HCT116 (cell line): ENCODE results near the gene STK11. TPM values are rescaled to one million over a fixed set of nuclear protein-coding genes. Genes with fewer than 3 reads are reported as not detected.
A peak's percentile ranks its signal among the peaks of the same experiment; 100 is the strongest.

Experiments
- ATAC-seq: fragments of 200-7000 bp; cut with Tn5 transposase; 2 replicates; pipeline ENCODE4 v1.9.1; 2020; ENCODE audit warnings: mild to moderate bottlenecking, moderate library complexity
- BruUV-seq: library from RNA; stranded (reverse); fragments of 400-500 nt; replicated peaks from 2 replicates; lab custom pipeline; 2021; lab: Mats Ljungman, UMichigan
- CTCF ChIA-PET: fragments of 300-600 bp; sonication (Branson Sonifier 250); formaldehyde crosslinking; loops from one replicate; lab custom pipeline; 2021; ENCODE audit warnings: antibody characterized with exemption; lab: Charles Lee
- POLR2A ChIA-PET: fragments of 300-600, 350-600 bp; sonication (Branson Sonifier 250); formaldehyde crosslinking; loops from one replicate; lab custom pipeline; 2021; ENCODE audit warnings: antibody characterized with exemption; lab: Charles Lee
- RAD21 ChIA-PET, 2 experiments: fragments of 300-600 bp; sonication (Branson Sonifier 250); formaldehyde crosslinking; loops; one replicate each; lab custom pipeline; 2023; ENCODE audit warnings: low total read pairs in 2 of 2; ENCODE audit not compliant: uncharacterized antibody in 2 of 2, unreplicated experiment in 2 of 2, low non-redundant PET in 1 of 2; lab: Charles Lee
- DNase-seq: peaks from one replicate; pipeline ENCODE4 v3.0.0-alpha.2; 2010; ENCODE audit warnings: low read depth, low spot score
- H2AFZ ChIP-seq: fragments of 200-600 bp; shearing (Covaris generic), sonication (generic); 2 replicates; pipeline ENCODE4 v1.6.1; 2017; ENCODE audit warnings: low read depth, mixed run types, mixed read lengths, antibody characterized with exemption, low read length; ENCODE audit not compliant: poor library complexity, severe bottlenecking
- H3K27ac ChIP-seq: 2 replicates; pipeline ENCODE4 v1.5.1; 2012; ENCODE audit warnings: low read depth, low read length
- H3K27me3 ChIP-seq: fragments of 200-600 bp; sonication (generic); 2 replicates; pipeline ENCODE4 v1.6.1; 2016; ENCODE audit warnings: mixed run types, low read length, mixed read lengths; ENCODE audit not compliant: insufficient read depth
- H3K36me3 ChIP-seq, 2 experiments: fragments of 200-500 bp in 1 of 2; fragments of 200-600 bp in 1 of 2; sonication (Bioruptor generic) in 1 of 2; sonication (generic) in 1 of 2; 2 replicates each; pipeline versions ENCODE4 v1.5.1 to v1.6.1; 2014 to 2016; ENCODE audit warnings: low read length in 2 of 2, inconsistent platforms in 1 of 2, mixed read lengths in 1 of 2, mixed run types in 1 of 2; ENCODE audit not compliant: insufficient read depth in 2 of 2, control insufficient read depth in 1 of 2
- H3K4me1 ChIP-seq, 2 experiments: fragments of 200-600 bp in 1 of 2; sonication (generic) in 1 of 2; 2 replicates each; pipeline versions ENCODE4 v1.5.1 to v1.6.1; 2012 to 2017; ENCODE audit warnings: low read length in 2 of 2, inconsistent platforms in 1 of 2, mild to moderate bottlenecking in 1 of 2, mixed read lengths in 1 of 2, mixed run types in 1 of 2, moderate library complexity in 1 of 2; ENCODE audit not compliant: insufficient read depth in 2 of 2, control insufficient read depth in 1 of 2
- H3K4me2 ChIP-seq: fragments of 200-600 bp; sonication (generic); 2 replicates; pipeline ENCODE4 v1.6.1; 2017; ENCODE audit warnings: mixed run types, low read length, mixed read lengths
- H3K4me3 ChIP-seq, 2 experiments: fragments of 200-600 bp in 1 of 2; sonication (generic) in 1 of 2; replicated peaks in 1 of 2; 2 replicates each; pipeline ENCODE4 v1.5.1; 2011 to 2016; ENCODE audit warnings: low read length in 2 of 2, control low read depth in 1 of 2, low read depth in 1 of 2, mild to moderate bottlenecking in 1 of 2, mixed read lengths in 1 of 2, mixed run types in 1 of 2
- H3K79me2 ChIP-seq: fragments of 200-600 bp; sonication (generic); 2 replicates; pipeline ENCODE4 v1.6.1; 2017; ENCODE audit warnings: mild to moderate bottlenecking, mixed run types, low read length, moderate library complexity, mixed read lengths; ENCODE audit not compliant: insufficient read depth
- H3K9ac ChIP-seq: fragments of 200-600 bp; sonication (generic); 2 replicates; pipeline ENCODE4 v1.6.1; 2016; ENCODE audit warnings: low read length, mixed read lengths
- H3K9me2 ChIP-seq: fragments of 200-600 bp; sonication (generic), shearing (Covaris generic); 2 replicates; pipeline ENCODE4 v1.6.1; 2017; ENCODE audit warnings: mixed run types, mild to moderate bottlenecking, moderate library complexity; ENCODE audit not compliant: insufficient read depth
- H3K9me3 ChIP-seq, 2 experiments: fragments of 200-500 bp in 1 of 2; fragments of 200-600 bp in 1 of 2; sonication (Bioruptor generic) in 1 of 2; sonication (generic) in 1 of 2; 2 replicates each; pipeline ENCODE4 v1.6.1; 2014 to 2017; ENCODE audit warnings: low read length in 2 of 2, mixed read lengths in 2 of 2, inconsistent platforms in 1 of 2, low read depth in 1 of 2, mild to moderate bottlenecking in 1 of 2, mixed run types in 1 of 2, moderate library complexity in 1 of 2; ENCODE audit not compliant: control insufficient read depth in 1 of 2, insufficient read depth in 1 of 2
- H4K20me1 ChIP-seq: fragments of 200-600 bp; sonication (generic), shearing (Covaris generic); 2 replicates; pipeline ENCODE4 v1.6.1; 2017; ENCODE audit warnings: mixed run types, mild to moderate bottlenecking, moderate library complexity; ENCODE audit not compliant: insufficient read depth
- CBX3 ChIP-seq: IDR thresholded peaks from 2 replicates; pipeline ENCODE4 v1.6.1; 2012; ENCODE audit warnings: low read depth
- EGR1 ChIP-seq: IDR thresholded peaks from 2 replicates; pipeline ENCODE4 v1.6.1; 2012; ENCODE audit warnings: low read depth
- ELF1 ChIP-seq: IDR thresholded peaks from 2 replicates; pipeline ENCODE4 v1.6.1; 2012; ENCODE audit warnings: low read depth, borderline replicate concordance
- EZH2phosphoT487 ChIP-seq: fragments of 200-600 bp; IDR thresholded peaks from 2 replicates; pipeline ENCODE4 v1.6.1; 2018; ENCODE audit warnings: antibody characterized with exemption, borderline replicate concordance
- FOSL1 ChIP-seq: IDR thresholded peaks from 2 replicates; pipeline ENCODE4 v1.6.1; 2012; ENCODE audit warnings: low read depth
- TCF7L2 ChIP-seq: IDR thresholded peaks from 2 replicates; pipeline ENCODE4 v1.7.0; 2011; ENCODE audit warnings: borderline replicate concordance, inconsistent platforms; ENCODE audit not compliant: insufficient read depth, insufficient read length; ENCODE audit errors: extremely low read depth
- YY1 ChIP-seq: IDR thresholded peaks from 2 replicates; pipeline ENCODE4 v1.6.1; 2011; ENCODE audit warnings: low read length, low read depth, moderate library complexity, mild to moderate bottlenecking; ENCODE audit not compliant: insufficient replicate concordance; ENCODE audit errors: extremely low read depth
- ZFX ChIP-seq: fragments of 450-650 bp; IDR thresholded peaks from 2 replicates; pipeline ENCODE4 v1.6.1; 2017
- intact Hi-C: fragments of 100-400 bp; cut with micrococcal nuclease; formaldehyde crosslinking; loops from 2 replicates; pipeline ENCODE4 v1.10.0; 2022
- total RNA-seq: library from RNA; stranded (reverse); gene quantifications from one replicate; pipeline ENCODE4 v1.2.1, GENCODE V29; 2021; ENCODE audit not compliant: unreplicated experiment
- TF ChIP-seq, protein P1 (sequence below): IDR thresholded peaks from 2 replicates; pipeline ENCODE4 v1.6.1; 2011; ENCODE audit warnings: mild to moderate bottlenecking, low read length, moderate library complexity; ENCODE audit not compliant: insufficient replicate concordance; ENCODE audit errors: extremely low read depth
- TF ChIP-seq, protein P2 (sequence below): IDR thresholded peaks from 2 replicates; pipeline ENCODE4 v1.6.1; 2012; ENCODE audit warnings: low read depth
- TF ChIP-seq, protein P3 (sequence below), 3 experiments: fragments of 200-600 bp in 1 of 3; sonication (generic) in 1 of 3; IDR thresholded peaks in 2 of 3; conservative IDR thresholded peaks in 1 of 3; 2 replicates each; pipeline ENCODE4 v1.5.1; 2012 to 2017; ENCODE audit warnings: low read depth in 2 of 3, low read length in 2 of 3, antibody characterized with exemption in 1 of 3, borderline replicate concordance in 1 of 3, control low read depth in 1 of 3, mild to moderate bottlenecking in 1 of 3, mixed read lengths in 1 of 3, mixed run types in 1 of 3, moderate library complexity in 1 of 3; ENCODE audit not compliant: insufficient read depth in 1 of 3

Gene STK11
- total RNA-seq, 1 experiment from 2014 or later = 86.9 TPM

DNA sequence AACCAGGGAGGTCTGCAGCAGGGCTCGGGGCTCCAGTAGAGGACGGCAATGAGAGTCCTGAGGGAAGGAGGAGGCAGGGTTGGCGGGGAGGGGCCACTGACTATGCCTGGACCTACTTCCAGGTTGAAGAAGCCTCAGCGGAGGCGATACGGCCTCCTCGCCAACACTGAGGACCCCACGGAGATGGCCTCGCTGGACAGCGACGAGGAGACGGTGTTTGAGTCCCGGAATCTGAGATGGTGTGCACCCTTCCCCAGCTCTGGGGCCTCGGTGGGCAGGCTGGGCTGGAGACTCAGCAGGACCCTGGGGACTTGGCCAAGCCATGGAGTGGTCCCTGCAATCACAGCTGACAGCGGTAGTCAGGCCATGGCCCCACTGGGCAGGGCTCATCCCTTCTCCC, 71.5 kb downstream of the STK11 start:
- H3K79me2 ChIP-seq = peaks cover 46% of the 10 kb centered on the region
- no peaks in the 10 kb centered on the region for H3K9me3 ChIP-seq
- H4K20me1 ChIP-seq = no peaks in the 10 kb centered on the region
- peak overlapping the region; percentile 99 for H3K4me2 ChIP-seq
- TF ChIP-seq ZFX (no peak), YY1 (no peak), TCF7L2 (no peak), ELF1 (no peak), EGR1 (no peak), CBX3 (no peak), FOSL1 (no peak), EZH2phosphoT487 (no peak)
- TF ChIP-seq, protein P1, sequence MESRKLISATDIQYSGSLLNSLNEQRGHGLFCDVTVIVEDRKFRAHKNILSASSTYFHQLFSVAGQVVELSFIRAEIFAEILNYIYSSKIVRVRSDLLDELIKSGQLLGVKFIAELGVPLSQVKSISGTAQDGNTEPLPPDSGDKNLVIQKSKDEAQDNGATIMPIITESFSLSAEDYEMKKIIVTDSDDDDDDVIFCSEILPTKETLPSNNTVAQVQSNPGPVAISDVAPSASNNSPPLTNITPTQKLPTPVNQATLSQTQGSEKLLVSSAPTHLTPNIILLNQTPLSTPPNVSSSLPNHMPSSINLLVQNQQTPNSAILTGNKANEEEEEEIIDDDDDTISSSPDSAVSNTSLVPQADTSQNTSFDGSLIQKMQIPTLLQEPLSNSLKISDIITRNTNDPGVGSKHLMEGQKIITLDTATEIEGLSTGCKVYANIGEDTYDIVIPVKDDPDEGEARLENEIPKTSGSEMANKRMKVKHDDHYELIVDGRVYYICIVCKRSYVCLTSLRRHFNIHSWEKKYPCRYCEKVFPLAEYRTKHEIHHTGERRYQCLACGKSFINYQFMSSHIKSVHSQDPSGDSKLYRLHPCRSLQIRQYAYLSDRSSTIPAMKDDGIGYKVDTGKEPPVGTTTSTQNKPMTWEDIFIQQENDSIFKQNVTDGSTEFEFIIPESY = no peak
- TF ChIP-seq, protein P2, sequence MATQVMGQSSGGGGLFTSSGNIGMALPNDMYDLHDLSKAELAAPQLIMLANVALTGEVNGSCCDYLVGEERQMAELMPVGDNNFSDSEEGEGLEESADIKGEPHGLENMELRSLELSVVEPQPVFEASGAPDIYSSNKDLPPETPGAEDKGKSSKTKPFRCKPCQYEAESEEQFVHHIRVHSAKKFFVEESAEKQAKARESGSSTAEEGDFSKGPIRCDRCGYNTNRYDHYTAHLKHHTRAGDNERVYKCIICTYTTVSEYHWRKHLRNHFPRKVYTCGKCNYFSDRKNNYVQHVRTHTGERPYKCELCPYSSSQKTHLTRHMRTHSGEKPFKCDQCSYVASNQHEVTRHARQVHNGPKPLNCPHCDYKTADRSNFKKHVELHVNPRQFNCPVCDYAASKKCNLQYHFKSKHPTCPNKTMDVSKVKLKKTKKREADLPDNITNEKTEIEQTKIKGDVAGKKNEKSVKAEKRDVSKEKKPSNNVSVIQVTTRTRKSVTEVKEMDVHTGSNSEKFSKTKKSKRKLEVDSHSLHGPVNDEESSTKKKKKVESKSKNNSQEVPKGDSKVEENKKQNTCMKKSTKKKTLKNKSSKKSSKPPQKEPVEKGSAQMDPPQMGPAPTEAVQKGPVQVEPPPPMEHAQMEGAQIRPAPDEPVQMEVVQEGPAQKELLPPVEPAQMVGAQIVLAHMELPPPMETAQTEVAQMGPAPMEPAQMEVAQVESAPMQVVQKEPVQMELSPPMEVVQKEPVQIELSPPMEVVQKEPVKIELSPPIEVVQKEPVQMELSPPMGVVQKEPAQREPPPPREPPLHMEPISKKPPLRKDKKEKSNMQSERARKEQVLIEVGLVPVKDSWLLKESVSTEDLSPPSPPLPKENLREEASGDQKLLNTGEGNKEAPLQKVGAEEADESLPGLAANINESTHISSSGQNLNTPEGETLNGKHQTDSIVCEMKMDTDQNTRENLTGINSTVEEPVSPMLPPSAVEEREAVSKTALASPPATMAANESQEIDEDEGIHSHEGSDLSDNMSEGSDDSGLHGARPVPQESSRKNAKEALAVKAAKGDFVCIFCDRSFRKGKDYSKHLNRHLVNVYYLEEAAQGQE = no peak
- TF ChIP-seq, protein P3, sequence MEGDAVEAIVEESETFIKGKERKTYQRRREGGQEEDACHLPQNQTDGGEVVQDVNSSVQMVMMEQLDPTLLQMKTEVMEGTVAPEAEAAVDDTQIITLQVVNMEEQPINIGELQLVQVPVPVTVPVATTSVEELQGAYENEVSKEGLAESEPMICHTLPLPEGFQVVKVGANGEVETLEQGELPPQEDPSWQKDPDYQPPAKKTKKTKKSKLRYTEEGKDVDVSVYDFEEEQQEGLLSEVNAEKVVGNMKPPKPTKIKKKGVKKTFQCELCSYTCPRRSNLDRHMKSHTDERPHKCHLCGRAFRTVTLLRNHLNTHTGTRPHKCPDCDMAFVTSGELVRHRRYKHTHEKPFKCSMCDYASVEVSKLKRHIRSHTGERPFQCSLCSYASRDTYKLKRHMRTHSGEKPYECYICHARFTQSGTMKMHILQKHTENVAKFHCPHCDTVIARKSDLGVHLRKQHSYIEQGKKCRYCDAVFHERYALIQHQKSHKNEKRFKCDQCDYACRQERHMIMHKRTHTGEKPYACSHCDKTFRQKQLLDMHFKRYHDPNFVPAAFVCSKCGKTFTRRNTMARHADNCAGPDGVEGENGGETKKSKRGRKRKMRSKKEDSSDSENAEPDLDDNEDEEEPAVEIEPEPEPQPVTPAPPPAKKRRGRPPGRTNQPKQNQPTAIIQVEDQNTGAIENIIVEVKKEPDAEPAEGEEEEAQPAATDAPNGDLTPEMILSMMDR (IDR thresholded peaks at IDR 0.05 in 2 of 3, conservative IDR thresholded peaks at IDR 0.05 in 1 of 3; ENCODE audit: borderline replicate concordance in 1 of 3, insufficient read depth in 1 of 3, low read depth in 2 of 3, low read length in 2 of 3) = no peak
- peak overlapping the region in 1 of 2 experiments; percentile 85; a peak in 3 of 4 replicates for H3K4me3 ChIP-seq
- POLR2A ChIA-PET = no interaction called here
- BruUV-seq = no TSS peak
- H3K9me2 ChIP-seq = no peaks in the 10 kb centered on the region
- intact Hi-C loops = loop anchor here (10.0 kb wide), 1 partner anchor 128 kb away; the partner anchor contains the start of genes DAZAP1 and GAMT
- H3K4me1 ChIP-seq = peaks cover 17 to 40% of the 10 kb centered on the region in 2 experiments
- RAD21 ChIA-PET = no interaction called here
- H3K9ac ChIP-seq = peak overlapping the region; percentile 97
- CTCF ChIA-PET = no interaction called here
- H3K27me3 ChIP-seq = no peaks in the 10 kb centered on the region
- H2AFZ ChIP-seq = no peak overlapping the region
- ATAC-seq (no peak), DNase-seq (no peak)
- H3K36me3 ChIP-seq = peaks cover 18 to 26% of the 10 kb centered on the region in 2 experiments; a peak in 3 of 4 replicates
- peak overlapping the region; percentile 100 for H3K27ac ChIP-seq
